ENCODE results near the gene CDK5RAP1. TPM values are rescaled to one million over a fixed set of nuclear protein-coding genes. Genes with fewer than 3 reads are reported as not detected.

Gene CDK5RAP1
- total and polyA plus RNA-seq, 2 experiments from 2014 or later: 18.3 to 24.9 TPM

DNA sequence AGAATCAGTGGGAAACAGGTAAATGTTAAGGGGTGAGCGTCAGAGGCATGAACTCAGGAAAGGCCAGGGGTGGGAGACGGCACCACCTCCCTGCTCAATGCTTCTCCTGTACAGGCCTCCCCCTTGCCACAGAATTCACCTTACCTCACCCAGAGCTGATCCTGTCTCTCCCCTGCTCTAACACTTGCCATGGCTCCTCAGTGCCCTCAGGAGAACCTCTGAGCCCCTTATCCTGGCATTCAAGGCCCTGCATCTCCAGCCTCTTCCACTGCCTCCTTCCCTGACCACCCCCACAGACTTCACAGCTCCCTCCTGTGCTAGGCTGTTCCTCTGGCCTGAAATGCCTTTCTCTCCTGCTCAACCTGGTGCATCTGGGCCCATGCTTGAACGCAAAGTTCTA lies 84.4 kb downstream of the CDK5RAP1 start:
- H3K9me3 ChIP-seq (ENCODE audit: low read depth): no peaks in the 10 kb centered on the region
- no peaks in the 10 kb centered on the region for H3K4me1 ChIP-seq (ENCODE audit: insufficient read depth)
- H2AFZ ChIP-seq: no peak overlapping the region
- peaks cover 45% of the 10 kb centered on the region for H3K27me3 ChIP-seq (replicated peaks; ENCODE audit: insufficient read depth)
- in situ Hi-C loops (cut with MboI): no loop called here
- H3K9ac ChIP-seq: no peak overlapping the region
- no peaks in the 10 kb centered on the region for H3F3A ChIP-seq (ENCODE audit: insufficient read depth)
- H3K36me3 ChIP-seq (ENCODE audit: low read depth): no peaks in the 10 kb centered on the region
- no peak for TF ChIP-seq EZH2 (IDR thresholded peaks at IDR 0.05; ENCODE audit: insufficient read depth, poor library complexity, severe bottlenecking)
- TF ChIP-seq EZH2phosphoT487 (IDR thresholded peaks at IDR 0.05; ENCODE audit: insufficient read depth, low read depth): no peak
- no peak for DNase-seq
- no peak overlapping the region for H3K4me2 ChIP-seq (ENCODE audit: unreplicated experiment)
- no peak overlapping the region for H3K4me3 ChIP-seq
- WGBS, 2 experiments (ENCODE audit: low coverage in 1 of 2, low lambda C conversion rate in 2 of 2, missing lambda C conversion rate in 2 of 2): 60 to 62% methylated on average over 3 of the region's 3 CpGs
- H3K27ac ChIP-seq: no peak overlapping the region
- H3K9me2 ChIP-seq (ENCODE audit: insufficient read depth): no peaks in the 10 kb centered on the region
- no peaks in the 10 kb centered on the region for H3K79me2 ChIP-seq (ENCODE audit: insufficient read depth)
- no peaks in the 10 kb centered on the region for H4K20me1 ChIP-seq (ENCODE audit: insufficient read depth)

DNA sequence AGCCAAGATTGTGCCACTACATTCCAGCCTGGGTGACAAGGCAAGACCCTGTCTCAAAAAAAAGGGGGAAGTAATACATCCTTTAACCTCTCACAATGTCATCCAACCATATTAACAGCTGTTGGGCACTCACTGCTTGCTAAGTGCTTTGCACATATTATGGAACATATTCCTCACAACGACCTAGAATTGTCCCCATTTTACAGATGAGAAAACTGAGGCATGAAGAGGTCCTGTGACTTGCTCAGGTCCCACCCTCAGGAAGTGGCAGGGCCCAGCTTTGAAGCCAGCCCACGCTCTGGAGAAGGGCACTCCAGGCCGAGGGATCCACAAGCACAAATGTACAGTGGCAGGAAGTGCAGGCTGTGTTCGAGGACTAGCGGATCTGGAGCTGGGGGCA lies 85.0 kb downstream of the CDK5RAP1 start:
- no peak overlapping the region for H3K27ac ChIP-seq
- H3K4me1 ChIP-seq (ENCODE audit: insufficient read depth): no peaks in the 10 kb centered on the region
- in situ Hi-C loops (cut with MboI): no loop called here
- no peaks in the 10 kb centered on the region for H3K36me3 ChIP-seq (ENCODE audit: low read depth)
- H2AFZ ChIP-seq: no peak overlapping the region
- no peaks in the 10 kb centered on the region for H3K79me2 ChIP-seq (ENCODE audit: insufficient read depth)
- TF ChIP-seq EZH2phosphoT487 (IDR thresholded peaks at IDR 0.05; ENCODE audit: insufficient read depth, low read depth): no peak
- no peak for TF ChIP-seq EZH2 (IDR thresholded peaks at IDR 0.05; ENCODE audit: insufficient read depth, poor library complexity, severe bottlenecking)
- H3K27me3 ChIP-seq (replicated peaks; ENCODE audit: insufficient read depth): peaks cover 43% of the 10 kb centered on the region
- H4K20me1 ChIP-seq (ENCODE audit: insufficient read depth): no peaks in the 10 kb centered on the region
- no peaks in the 10 kb centered on the region for H3K9me3 ChIP-seq (ENCODE audit: low read depth)
- WGBS, 2 experiments (ENCODE audit: low coverage in 1 of 2, low lambda C conversion rate in 2 of 2, missing lambda C conversion rate in 2 of 2): 46 to 49% methylated on average over 5 of the region's 5 CpGs
- H3K4me3 ChIP-seq: no peak overlapping the region
- H3K4me2 ChIP-seq (ENCODE audit: unreplicated experiment): no peak overlapping the region
- H3F3A ChIP-seq (ENCODE audit: insufficient read depth): no peaks in the 10 kb centered on the region
- no peak for DNase-seq
- H3K9me2 ChIP-seq (ENCODE audit: insufficient read depth): no peaks in the 10 kb centered on the region
- no peak overlapping the region for H3K9ac ChIP-seq

DNA sequence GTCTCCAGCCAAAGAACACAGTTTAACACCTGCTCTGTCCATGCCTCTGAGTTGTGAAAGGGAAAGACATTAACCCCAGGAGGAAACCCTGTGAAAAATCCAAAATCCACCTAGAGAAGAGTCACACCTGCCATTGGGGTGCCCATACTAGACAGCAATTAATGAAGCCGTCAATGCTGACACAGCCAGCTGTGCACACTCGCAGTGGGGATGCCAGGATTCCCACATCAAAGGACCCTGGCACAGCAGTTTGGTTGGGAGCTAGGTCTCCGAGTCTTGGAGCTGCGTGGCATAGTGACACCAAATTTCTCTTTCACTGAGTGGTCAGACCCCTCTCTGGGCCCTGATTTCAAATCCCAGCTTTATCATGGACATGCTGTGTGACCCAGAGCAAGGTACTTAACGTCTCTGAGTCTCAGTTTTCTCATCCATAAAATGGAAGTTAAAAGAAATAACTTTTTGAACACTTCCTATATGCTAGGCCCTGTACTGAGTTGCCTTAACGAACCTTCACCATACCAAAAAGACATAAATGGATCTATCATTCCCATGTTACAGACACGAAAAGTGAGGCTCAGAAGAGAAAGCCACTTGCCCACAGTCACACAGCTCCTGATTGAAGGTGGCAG lies 87.5 kb downstream of the CDK5RAP1 start:
- Histone ChIP-seq H3K9me2 (ENCODE audit: insufficient read depth) (no peaks in the 10 kb centered on the region), H3F3A (ENCODE audit: insufficient read depth) (no peaks in the 10 kb centered on the region), H3K36me3 (ENCODE audit: low read depth) (no peaks in the 10 kb centered on the region), H3K79me2 (ENCODE audit: insufficient read depth) (no peaks in the 10 kb centered on the region), H3K4me1 (ENCODE audit: insufficient read depth) (no peaks in the 10 kb centered on the region), H3K4me3 (no peak overlapping the region), H4K20me1 (ENCODE audit: insufficient read depth) (no peaks in the 10 kb centered on the region), H2AFZ (no peak overlapping the region), H3K4me2 (ENCODE audit: unreplicated experiment) (no peak overlapping the region), H3K27ac (no peak overlapping the region), H3K27me3 (replicated peaks; ENCODE audit: insufficient read depth) (peaks cover 27% of the 10 kb centered on the region), H3K9ac (no peak overlapping the region), H3K9me3 (ENCODE audit: low read depth) (no peaks in the 10 kb centered on the region)
- no peak for DNase-seq
- in situ Hi-C loops (cut with MboI): no loop called here
- TF ChIP-seq EZH2 (IDR thresholded peaks at IDR 0.05; ENCODE audit: insufficient read depth, poor library complexity, severe bottlenecking) (no peak), EZH2phosphoT487 (IDR thresholded peaks at IDR 0.05; ENCODE audit: insufficient read depth, low read depth) (no peak)
- WGBS, 2 experiments (ENCODE audit: low coverage in 1 of 2, low lambda C conversion rate in 2 of 2, missing lambda C conversion rate in 2 of 2): 42 to 45% methylated on average over 7 of the region's 7 CpGs

DNA sequence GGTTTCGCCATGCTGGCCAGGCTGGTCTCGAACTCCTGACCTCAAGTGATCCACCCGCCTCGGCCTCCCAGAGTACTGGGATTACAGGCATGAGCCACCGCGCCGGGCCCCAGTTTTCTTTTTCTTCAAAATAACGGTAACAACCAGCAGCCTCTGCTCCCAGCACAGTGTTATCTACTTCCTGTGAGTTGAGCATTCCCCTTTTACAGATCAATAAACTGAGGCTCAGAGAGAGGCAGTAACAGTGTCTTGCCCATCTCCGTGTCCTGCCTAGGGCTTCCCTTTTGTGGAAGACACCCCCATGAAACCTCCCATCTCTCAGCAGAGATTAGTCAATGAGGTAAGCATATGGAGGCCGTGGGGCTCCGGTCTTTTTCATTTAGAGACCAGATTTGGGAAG lies 88.7 kb downstream of the CDK5RAP1 start:
- 81 to 82% methylated on average over 11 of the region's 11 CpGs for WGBS, 2 experiments (ENCODE audit: low coverage in 1 of 2, low lambda C conversion rate in 2 of 2, missing lambda C conversion rate in 2 of 2)
- Histone ChIP-seq H3K9me3 (ENCODE audit: low read depth) (no peaks in the 10 kb centered on the region), H3K4me2 (ENCODE audit: unreplicated experiment) (no peak overlapping the region), H3K79me2 (ENCODE audit: insufficient read depth) (no peaks in the 10 kb centered on the region), H4K20me1 (ENCODE audit: insufficient read depth) (no peaks in the 10 kb centered on the region), H3F3A (ENCODE audit: insufficient read depth) (no peaks in the 10 kb centered on the region), H3K27ac (no peak overlapping the region), H3K9me2 (ENCODE audit: insufficient read depth) (no peaks in the 10 kb centered on the region), H2AFZ (no peak overlapping the region), H3K4me1 (ENCODE audit: insufficient read depth) (no peaks in the 10 kb centered on the region), H3K27me3 (replicated peaks; ENCODE audit: insufficient read depth) (peaks cover 16% of the 10 kb centered on the region), H3K4me3 (no peak overlapping the region), H3K36me3 (ENCODE audit: low read depth) (no peaks in the 10 kb centered on the region), H3K9ac (no peak overlapping the region)
- no peak for TF ChIP-seq EZH2phosphoT487 (IDR thresholded peaks at IDR 0.05; ENCODE audit: insufficient read depth, low read depth)
- TF ChIP-seq EZH2 (IDR thresholded peaks at IDR 0.05; ENCODE audit: insufficient read depth, poor library complexity, severe bottlenecking): no peak
- no peak for DNase-seq
- in situ Hi-C loops (cut with MboI): no loop called here

All from GM23248 (cell line).